HEK293 (cell line): ENCODE data around the gene RSPRY1.
A peak's percentile ranks its signal among the peaks of the same experiment; 100 is the strongest.

ENCODE experiments used
- EGR2 ChIP-seq: fragments of 450-650 bp; formaldehyde crosslinking; IDR thresholded peaks from 2 replicates; pipeline ENCODE4 v1.5.1; 2016; ENCODE audit warnings: low read depth, missing biosample characterization, missing genetic modification characterization
- GLIS1 ChIP-seq: fragments of 450-650 bp; formaldehyde crosslinking; IDR thresholded peaks from 2 replicates; pipeline ENCODE4 v1.5.1; 2016; ENCODE audit warnings: missing biosample characterization, missing genetic modification characterization
- HIC1 ChIP-seq: fragments of 450-650 bp; formaldehyde crosslinking; IDR thresholded peaks from 2 replicates; pipeline ENCODE4 v1.5.1; 2016; ENCODE audit warnings: missing biosample characterization, missing genetic modification characterization
- KLF1 ChIP-seq: fragments of 450-650 bp; formaldehyde crosslinking; IDR thresholded peaks from 2 replicates; pipeline ENCODE4 v1.5.1; 2016; ENCODE audit warnings: missing biosample characterization, missing genetic modification characterization
- KLF16 ChIP-seq: fragments of 450-650 bp; formaldehyde crosslinking; IDR thresholded peaks from 2 replicates; pipeline ENCODE4 v1.5.1; 2017; ENCODE audit warnings: missing biosample characterization, missing genetic modification characterization
- KLF7 ChIP-seq: fragments of 450-650 bp; formaldehyde crosslinking; IDR thresholded peaks from 2 replicates; pipeline ENCODE4 v1.5.1; 2016; ENCODE audit warnings: missing biosample characterization, missing genetic modification characterization, borderline replicate concordance
- MZF1 ChIP-seq: fragments of 450-650 bp; formaldehyde crosslinking; IDR thresholded peaks from 2 replicates; pipeline ENCODE4 v1.5.1; 2017; ENCODE audit warnings: missing biosample characterization, missing genetic modification characterization, borderline replicate concordance
- PATZ1 ChIP-seq: fragments of 450-650 bp; formaldehyde crosslinking; IDR thresholded peaks from 2 replicates; pipeline ENCODE4 v1.5.1; 2016; ENCODE audit warnings: missing biosample characterization, missing genetic modification characterization
- SP3 ChIP-seq: fragments of 450-650 bp; formaldehyde crosslinking; IDR thresholded peaks from 2 replicates; pipeline ENCODE4 v1.5.1; 2016; ENCODE audit warnings: missing biosample characterization, missing genetic modification characterization
- TSHZ1 ChIP-seq: fragments of 450-650 bp; formaldehyde crosslinking; IDR thresholded peaks from 2 replicates; pipeline ENCODE4 v1.5.1; 2016; ENCODE audit warnings: missing biosample characterization, missing genetic modification characterization, borderline replicate concordance
- YY1 ChIP-seq: fragments of 450-650 bp; formaldehyde crosslinking; IDR thresholded peaks from 2 replicates; pipeline ENCODE4 v1.5.1; 2018; ENCODE audit warnings: missing biosample characterization, missing genetic modification characterization
- ZBTB11 ChIP-seq: fragments of 450-650 bp; formaldehyde crosslinking; conservative IDR thresholded peaks from 2 replicates; pipeline ENCODE4 v1.5.1; 2016; ENCODE audit warnings: low read depth, missing biosample characterization, missing genetic modification characterization
- ZBTB26 ChIP-seq: fragments of 450-650 bp; formaldehyde crosslinking; optimal IDR thresholded peaks from 2 replicates; pipeline ENCODE3; 2016; ENCODE audit warnings: missing biosample characterization, mild to moderate bottlenecking, missing genetic modification characterization
- ZBTB49 ChIP-seq: fragments of 450-650 bp; formaldehyde crosslinking; IDR thresholded peaks from 2 replicates; pipeline ENCODE4 v1.5.1; 2016; ENCODE audit warnings: missing biosample characterization, missing genetic modification characterization, low read depth
- ZFP69B ChIP-seq: fragments of 450-650 bp; formaldehyde crosslinking; IDR thresholded peaks from 2 replicates; pipeline ENCODE4 v1.5.1; 2016; ENCODE audit warnings: missing biosample characterization, missing genetic modification characterization
- ZNF121 ChIP-seq: fragments of 450-650 bp; formaldehyde crosslinking; IDR thresholded peaks from 2 replicates; pipeline ENCODE4 v1.5.1; 2016; ENCODE audit warnings: missing biosample characterization, missing genetic modification characterization
- ZNF132 ChIP-seq: fragments of 450-650 bp; formaldehyde crosslinking; IDR thresholded peaks from 2 replicates; pipeline ENCODE4 v1.5.1; 2017; ENCODE audit warnings: missing biosample characterization, missing genetic modification characterization, borderline replicate concordance
- ZNF24 ChIP-seq: fragments of 450-650 bp; formaldehyde crosslinking; IDR thresholded peaks from 2 replicates; pipeline ENCODE4 v1.5.1; 2016; ENCODE audit warnings: missing biosample characterization, missing genetic modification characterization
- ZNF600 ChIP-seq: fragments of 450-650 bp; formaldehyde crosslinking; IDR thresholded peaks from 2 replicates; pipeline ENCODE4 v1.5.1; 2016; ENCODE audit warnings: missing biosample characterization, missing genetic modification characterization
- ZNF660 ChIP-seq: fragments of 450-650 bp; IDR thresholded peaks from 2 replicates; pipeline ENCODE4 v1.5.1; 2018; ENCODE audit warnings: missing biosample characterization, mild to moderate bottlenecking, missing genetic modification characterization
- ZNF843 ChIP-seq: fragments of 450-650 bp; formaldehyde crosslinking; IDR thresholded peaks from 2 replicates; pipeline ENCODE4 v1.5.1; 2016; ENCODE audit warnings: missing biosample characterization, missing genetic modification characterization

Gene RSPRY1

GRCh38 chr16:57185945-57186871, at the start of gene RSPRY1, which contains the start of gene PSME3IP1 (continued):
- peak; percentile 80 for TF ChIP-seq ZBTB26 (tag by site-specific recombination)
- peak; percentile 39; the same call in 1 of the 2 replicates for TF ChIP-seq GLIS1 (tag by site-specific recombination)
- no peak for TF ChIP-seq TSHZ1 (tag by site-specific recombination)
- peak; percentile 70 for TF ChIP-seq KLF1 (tag by site-specific recombination)
- peak; percentile 46; the same call in 1 of the 2 replicates for TF ChIP-seq ZBTB11 (tag by site-specific recombination)
- TF ChIP-seq KLF7 (tag by site-specific recombination): no peak
- TF ChIP-seq ZNF843 (tag by site-specific recombination): peak; percentile 48
- TF ChIP-seq ZNF24: 0 out of 2 replicates have a peak, but pooled peaks have one; percentile 60
- TF ChIP-seq SP3 (tag by site-specific recombination): peak; percentile 97
- TF ChIP-seq ZNF121 (tag by site-specific recombination): 0 out of 2 replicates have a peak, but pooled peaks have one; percentile 32
- no peak for TF ChIP-seq ZBTB49
- TF ChIP-seq YY1: peak; percentile 61; the same call in 1 of the 2 replicates
- 0 out of 2 replicates have a peak, but pooled peaks have one; percentile 8 for TF ChIP-seq HIC1 (tag by site-specific recombination)
- TF ChIP-seq ZFP69B (tag by site-specific recombination): peak; percentile 92
- peak; percentile 78 for TF ChIP-seq EGR2 (tag by site-specific recombination)
- peak; percentile 76; the same call in 1 of the 2 replicates for TF ChIP-seq ZNF600 (tag by site-specific recombination)
- TF ChIP-seq PATZ1 (tag by site-specific recombination): peak; percentile 96
- TF ChIP-seq MZF1 (tag by site-specific recombination): peak; percentile 39; the same call in 1 of the 2 replicates
- TF ChIP-seq ZNF660: peak; percentile 52
- TF ChIP-seq KLF16: peak; percentile 82
- TF ChIP-seq ZNF132: no peak
